Stimulated activated CD8-positive, alpha-beta memory T cell treated with anti-CD3 and anti-CD28 coated beads, Interleukin-4, amount 100 ng/mL, for 48 hours (primary cell): ENCODE data around the gene ENPP4.
"Not testable (repeated sequence)": the region's sequence is repeated elsewhere in the genome, so short reads cannot be mapped to it uniquely, and the experiment has no call there.

Experiments
- DNase-seq: peaks from one replicate; pipeline ENCODE4 v3.0.0-alpha.2; 2020

Gene ENPP4

DNA sequence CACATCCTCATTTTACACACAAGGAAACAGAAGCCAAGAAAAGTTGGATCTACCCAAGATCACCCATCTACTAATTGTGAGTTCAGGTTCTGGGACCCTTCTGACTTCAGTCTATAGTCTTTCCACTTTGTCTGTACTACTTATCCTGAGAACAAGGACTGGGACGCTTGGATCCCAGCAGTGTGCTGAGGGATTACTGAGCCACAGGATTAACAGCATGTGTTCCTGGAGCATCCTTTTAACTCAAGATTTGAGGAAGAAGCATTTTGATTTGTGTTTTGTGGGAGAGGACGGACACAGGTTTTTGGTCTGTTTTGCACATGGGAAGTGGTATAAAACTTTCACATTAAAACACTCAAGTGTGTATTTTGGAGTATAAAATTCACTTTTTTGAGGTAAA is 4.4 kb downstream of the ENPP4 start:
- no peak for DNase-seq

DNA sequence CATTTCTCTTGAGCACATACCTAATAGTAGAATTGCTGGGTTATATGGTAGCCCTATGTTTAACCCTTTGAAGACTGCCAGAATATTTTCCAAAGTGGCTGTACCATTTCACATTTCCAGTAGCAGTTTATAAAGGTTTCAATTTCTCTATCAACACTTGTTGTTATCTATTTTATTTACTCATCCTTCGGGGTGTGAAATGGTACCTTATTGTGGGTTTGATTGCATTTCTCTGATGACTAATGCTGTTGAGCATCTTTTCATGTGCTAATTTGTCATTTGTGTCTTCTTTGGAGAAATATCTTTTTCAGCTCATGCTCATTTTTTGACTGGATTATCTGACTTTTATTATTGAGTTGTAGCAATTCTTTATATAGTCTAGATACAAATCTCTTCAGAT is 5.4 kb downstream of the ENPP4 start:
- no peak for DNase-seq

DNA sequence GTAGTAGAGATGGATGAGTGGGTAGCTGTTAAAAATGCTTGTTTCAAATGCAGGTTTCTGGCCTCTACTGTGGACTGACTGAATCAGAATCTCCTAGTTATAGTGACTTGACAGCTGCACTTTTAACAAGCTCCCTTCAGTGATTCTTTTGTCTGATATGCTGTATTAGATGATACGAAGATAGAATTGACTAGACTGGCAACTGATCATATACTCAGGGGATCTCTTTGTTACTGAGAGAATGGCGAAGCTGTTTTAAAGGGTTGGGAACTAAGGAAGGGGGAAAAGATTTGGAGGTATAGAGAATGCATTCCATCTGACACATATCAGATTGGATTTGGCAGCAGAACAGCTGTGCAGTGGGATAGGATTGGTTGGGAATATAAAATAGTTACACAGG is 7.0 kb downstream of the ENPP4 start:
- no peak for DNase-seq

DNA sequence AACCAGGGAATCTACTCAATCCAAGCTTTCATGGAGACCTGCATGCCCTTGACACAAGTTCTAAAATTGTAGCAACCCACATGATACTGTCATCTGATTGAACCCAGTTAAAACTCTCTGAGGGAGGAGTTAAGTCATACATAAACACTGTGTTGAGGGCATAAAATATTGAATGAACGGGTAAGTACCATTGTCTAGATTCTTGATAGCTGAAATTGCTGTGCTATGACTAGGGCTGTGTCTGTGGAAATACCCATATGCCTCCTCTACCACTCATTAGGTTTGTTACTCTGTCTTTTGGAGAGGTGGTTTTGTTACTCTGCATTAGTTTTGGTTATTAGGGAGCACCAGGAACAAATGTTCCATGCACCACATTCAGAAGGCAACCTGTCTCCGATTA is 7.6 kb downstream of the ENPP4 start:
- DNase-seq: no peak

DNA sequence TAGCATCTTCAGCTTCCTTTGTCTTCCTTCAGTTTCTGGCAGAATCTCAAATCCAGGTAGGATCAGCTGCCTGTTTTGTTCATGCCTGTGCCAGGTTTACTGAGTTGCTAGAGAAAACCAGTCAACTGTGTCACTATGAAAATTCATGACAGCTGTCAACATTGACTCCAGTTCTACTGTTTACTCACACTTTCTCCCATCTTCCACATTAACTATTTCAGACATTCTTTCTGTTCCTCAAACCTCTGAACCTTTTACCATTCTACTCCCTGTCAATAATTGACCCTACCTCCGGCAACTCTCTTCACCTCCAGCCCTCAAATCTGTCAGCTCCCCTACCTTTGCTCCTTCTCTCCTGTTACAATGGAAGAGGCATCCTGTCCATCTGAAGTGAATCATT is 8.5 kb downstream of the ENPP4 start:
- DNase-seq: no peak

DNA sequence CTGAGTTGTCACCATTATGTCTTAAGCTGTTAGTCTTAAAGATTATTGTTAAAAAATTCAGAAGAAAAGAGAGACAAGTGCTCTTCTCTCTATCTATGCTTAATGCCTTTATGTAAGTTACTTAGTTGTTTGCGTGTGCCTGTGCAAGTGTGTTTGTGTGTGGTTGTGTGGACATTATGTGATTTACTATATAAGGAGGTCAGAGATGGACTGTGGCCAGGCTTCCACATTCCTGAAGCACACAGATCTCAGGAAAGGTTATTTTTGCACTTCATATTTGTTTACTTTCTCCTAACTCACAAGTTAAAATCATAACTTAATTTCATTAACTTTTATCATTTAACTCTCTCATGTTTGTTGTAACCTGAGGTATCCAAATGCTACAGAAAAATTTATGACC is 14.5 kb downstream of the ENPP4 start:
- no peak for DNase-seq

DNA sequence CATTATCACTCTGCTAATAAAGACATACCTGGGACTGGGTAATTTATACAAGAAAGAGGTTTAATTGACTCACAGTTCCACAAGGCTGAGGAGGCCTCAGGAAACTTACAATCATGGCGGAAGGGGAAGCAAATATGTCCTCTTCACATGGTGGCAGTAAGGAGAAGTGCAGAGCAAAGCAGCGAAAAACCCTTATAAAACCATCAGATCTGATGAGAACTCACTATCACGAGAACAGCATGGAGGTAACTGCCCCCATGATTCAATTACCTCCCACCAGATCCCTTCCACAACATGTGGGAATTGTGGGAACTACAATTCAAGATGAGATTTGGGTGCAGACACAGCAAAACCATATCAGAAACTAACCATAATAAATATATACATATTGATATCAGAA is 19.3 kb downstream of the ENPP4 start:
- DNase-seq: not testable (repeated sequence)

DNA sequence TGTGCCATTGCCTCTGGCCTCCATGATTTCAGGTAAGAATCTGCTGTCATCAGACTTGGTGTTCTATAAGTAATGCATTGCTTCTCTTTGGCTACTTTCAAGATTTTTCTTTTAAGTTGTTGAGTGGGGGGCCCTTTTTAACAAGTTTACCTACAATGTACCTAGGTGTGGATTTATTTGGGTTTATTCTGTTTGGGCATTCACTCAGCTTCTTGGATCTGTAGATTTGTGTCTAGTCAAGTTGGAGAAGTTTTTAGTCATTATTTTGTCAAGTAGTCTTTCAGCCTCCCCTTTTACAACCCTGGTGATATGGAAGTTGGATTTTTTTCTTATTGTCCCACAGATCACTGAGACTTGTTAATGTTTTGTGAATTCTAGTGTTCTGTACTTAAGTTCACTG is 26.9 kb downstream of the ENPP4 start:
- no peak for DNase-seq

DNA sequence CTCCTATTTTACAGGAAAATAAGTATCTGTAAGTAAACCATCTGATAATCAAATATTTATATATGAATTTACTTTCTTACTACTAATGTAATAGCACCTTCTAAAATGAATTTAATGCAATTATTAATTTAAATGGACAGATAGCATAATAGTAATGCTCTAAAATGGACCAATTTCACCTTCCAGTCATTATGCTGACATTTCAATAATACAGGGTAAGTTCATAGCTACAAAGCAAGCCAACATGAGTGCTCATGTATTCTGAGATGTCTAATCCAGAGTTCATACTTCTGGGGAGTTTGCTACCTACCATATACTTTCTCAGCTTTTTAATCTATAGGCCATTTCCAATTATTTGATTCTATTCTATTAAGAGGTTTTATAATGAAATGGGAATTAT is 29.4 kb downstream of the ENPP4 start:
- DNase-seq: no peak

DNA sequence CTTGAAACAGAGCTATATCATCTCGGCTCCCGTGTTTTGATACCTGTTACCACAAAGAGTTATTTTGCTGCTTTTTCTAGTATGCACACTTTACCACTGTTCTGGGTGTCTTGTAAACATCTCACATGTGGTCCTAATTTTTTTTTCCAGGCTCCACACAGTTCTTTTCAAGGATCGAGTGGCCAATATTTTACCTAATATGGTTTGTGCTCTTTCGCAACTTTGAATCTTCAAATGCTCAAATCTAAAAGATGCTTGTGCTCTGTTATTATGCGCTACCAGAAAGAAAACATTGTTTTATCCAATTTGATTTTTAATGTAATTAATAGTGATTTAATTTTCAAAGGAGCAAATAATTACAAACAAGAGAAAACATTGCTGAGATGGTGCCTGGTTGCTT is 30.3 kb downstream of the ENPP4 start:
- no peak for DNase-seq

DNA sequence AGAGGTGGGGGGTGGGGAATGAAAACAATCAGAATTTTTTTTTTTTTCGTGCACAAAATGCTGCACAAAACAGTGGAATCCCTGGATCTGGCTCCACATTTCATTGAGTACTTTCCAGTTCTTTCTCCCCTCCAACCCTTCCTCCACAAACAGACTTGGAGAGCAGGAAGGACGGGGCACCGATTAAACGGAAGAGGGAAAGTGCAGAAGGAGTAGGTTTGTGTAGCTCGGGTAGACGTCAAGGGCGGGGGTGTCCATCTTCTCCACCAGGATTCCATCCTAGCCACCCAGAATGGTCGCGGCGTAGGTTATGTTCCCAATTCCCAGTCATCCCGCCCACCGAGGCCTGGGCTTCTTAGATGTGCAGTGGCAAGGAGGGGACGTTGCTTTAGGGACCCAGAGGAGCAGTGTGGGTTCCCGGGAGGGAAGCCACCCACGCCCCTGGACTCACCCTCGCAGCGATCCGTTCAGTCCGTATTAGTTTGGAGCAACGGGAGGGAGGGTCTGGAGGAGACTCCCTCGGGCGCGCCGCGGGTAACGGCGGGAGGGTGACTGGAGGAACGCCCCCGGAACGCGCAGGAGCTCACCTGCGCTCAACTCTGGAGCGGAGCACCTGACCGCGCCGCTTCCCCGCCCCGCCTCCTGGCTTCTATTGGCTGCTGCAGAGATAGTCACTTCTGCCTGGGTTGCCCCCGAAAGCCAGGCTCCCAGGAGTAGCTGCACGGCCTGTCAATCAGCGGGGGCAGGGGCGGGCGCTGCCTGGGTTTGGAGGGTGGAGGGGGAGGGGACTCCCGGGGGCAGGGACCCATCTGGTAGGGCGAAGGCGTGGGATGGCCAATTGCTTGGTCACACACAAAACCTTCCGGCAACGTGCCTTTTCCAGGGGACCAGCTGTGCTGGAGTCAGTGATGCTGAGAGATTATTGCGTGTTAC is 40.8 kb downstream of the ENPP4 start, which contains the start of gene ENPP5:
Gene ENPP5, minus strand, starts transcription at position 624 of the 933 bp plus-strand sequence. CDS start 2,718 bp downstream, outside the sequence.
- DNase-seq: peak; percentile 81

DNA sequence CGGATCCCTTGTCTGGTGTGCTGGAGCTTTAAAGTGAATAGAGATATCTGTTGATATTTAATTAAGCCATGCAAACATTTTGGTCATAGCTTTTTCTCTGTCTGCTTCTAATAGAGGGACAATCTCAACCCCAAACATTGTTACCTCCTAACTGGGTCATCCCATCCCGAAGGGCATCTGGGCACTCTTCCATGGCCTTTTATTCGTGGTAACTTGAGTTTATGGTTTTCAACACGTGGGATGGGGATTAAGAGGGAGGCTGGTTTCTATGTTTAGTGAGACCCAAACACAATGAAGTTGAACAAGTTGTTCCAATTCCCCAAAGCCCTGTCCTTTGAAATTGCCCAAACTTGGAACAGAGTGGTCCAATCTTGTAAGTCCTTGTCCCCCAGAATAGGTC is 42.4 kb downstream of the ENPP4 start:
- no peak for DNase-seq

DNA sequence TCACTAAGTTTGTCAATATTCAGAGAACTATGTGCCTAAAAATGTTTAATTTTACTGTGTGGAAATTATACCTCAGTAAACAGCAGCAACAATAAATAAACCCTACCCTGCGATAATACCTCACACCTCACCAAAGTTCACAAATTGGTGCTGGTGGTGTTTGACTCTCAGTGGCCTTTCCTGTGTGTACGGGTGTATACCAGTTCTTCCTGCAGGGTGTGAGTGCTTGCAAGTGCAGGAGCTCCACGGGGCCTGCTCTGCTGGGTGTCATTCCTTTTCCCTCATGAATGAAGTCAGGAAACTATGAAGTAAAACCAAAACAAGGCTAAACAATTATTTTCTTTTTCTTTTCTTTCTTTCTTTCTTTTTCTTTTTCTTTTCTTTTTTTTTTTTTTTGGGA is 45.1 kb downstream of the ENPP4 start:
- peak; percentile 27 for DNase-seq

DNA sequence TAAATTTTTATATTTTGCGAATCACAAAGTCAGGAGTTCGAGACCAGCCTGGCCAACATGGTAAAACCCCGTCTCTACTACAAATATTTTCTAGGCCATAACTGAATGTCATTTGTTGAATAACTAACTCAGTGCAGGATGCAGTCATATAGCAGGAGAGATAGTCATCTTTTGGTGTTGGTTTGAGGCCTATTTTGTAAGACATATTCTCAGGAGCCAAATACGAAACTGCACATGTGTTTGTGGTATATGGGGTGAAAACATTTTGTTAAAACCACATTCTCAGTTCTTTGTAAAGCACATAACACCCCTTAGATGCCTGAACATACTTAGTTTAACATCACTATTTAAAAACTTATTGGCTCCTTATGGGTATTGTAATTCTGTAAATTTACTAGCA is 45.7 kb downstream of the ENPP4 start:
- no peak for DNase-seq

DNA sequence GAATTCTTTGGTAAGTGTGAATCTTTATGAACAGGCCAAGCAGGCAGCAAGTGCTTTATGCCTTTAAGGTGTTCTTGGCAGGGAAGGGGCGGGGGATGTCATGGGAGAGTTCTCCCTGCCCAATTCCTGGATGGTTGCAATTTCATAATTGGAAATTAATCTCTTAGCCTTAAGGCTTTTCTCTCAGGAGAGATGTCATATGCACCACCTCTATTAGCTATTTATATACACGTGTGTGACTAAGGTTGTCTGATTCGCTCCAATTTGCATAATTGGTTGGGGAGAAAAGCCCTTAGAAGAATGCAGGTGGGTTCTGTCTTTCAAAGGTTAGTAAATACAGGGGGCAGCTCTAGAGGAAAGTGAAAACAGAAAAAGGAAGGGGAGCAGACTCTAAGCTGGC is 46.2 kb downstream of the ENPP4 start:
- DNase-seq: no peak

DNA sequence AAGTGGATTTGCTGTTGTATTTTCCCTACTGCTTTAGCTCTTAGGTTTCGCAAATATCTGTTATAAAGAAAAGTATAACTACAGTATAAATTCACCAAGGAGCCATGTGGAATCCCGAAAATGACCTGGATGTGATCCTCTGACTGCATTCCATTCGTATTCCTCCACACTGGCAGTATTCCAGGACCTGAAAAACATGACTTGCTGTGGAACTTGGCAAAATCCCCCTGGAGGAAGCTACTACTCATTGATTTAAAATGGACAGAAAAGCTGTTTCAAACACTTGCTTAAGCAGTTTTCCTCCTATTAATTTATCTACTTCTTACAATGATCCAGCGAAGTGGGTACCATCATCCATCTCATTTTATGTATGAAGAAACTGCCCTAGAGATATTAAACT is 54.3 kb downstream of the ENPP4 start:
- no peak for DNase-seq

DNA sequence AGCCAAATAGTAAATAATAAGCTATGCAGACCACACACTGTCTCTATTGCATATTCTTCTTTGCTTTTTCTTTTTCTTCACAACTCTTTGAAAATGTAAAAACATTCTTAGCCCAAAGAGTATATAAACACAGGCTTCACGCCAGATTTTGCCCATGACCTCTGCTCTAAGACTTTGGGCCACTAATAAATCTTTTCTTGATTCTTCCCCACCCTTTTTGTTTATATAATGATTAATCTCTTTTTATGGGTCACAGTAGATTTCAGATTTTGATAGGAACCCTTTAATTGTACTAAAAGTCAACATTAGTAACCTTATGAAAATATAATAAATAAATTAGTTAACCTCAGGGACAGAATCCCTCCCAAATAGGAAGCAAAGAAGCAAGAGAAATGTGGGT is 56.8 kb downstream of the ENPP4 start:
- DNase-seq: no peak

DNA sequence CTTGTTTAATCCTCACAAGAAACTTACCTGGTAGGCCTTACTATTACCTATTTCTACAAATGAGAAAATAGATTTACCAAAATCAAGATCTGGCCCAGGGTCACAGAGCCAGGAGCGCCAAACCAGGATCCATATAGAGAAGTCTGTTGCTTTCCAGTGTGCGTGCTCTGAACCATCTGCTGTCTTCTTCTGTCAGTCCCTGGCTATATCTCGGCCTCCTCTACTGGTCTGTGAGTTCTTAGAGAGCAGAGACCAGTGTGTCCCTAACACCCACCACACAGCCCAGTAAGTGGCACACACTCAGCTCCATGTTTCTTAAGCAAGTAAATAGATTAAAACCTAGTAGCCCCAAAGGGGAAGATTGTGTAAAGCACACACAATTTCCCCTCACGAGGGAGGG is 59.9 kb downstream of the ENPP4 start:
- DNase-seq: no peak

DNA sequence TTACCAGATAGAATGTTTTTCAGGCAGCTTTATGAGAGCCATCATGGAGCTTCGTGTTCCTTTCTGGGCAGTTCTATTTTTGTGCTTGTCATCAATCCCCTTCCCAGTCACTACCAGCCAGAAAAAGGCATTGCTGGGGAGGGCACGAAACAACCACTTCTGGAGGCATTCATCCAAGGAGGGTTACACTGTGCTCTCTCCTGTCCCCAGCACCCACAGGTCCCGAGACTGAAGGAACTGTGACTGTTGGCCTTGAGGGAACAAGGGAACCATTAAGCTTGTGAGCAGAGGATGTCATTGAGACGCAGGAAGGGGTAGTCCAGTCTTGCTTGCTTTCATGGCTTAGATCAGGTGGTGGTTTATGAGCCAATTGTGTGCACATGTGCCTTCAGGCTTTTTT is 61.1 kb downstream of the ENPP4 start:
- no peak for DNase-seq

DNA sequence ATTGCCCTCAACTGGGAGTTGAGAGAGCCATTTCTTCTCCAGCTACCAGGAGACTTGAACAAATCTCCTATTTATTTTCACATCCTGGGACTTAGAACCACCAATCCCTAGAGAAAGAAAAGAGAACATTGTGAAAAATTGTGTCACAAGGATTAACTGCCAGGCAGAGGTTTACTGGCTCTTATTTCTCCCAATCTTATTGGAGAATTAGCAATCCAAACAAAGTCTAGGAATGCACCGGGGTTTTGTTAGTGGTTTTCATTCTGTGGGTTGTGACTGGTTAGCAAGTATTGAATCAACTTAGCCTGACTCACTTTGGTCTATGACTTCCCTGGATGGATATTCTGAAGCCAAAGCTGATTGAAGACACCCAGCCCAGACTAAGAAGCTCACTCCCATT is 62.2 kb downstream of the ENPP4 start:
- no peak for DNase-seq
